Urinary bladder (tissue), 4 donors: ENCODE data around the gene CAPN2. TPM values are rescaled to one million over a fixed set of nuclear protein-coding genes. Genes with fewer than 3 reads are reported as not detected.
A peak's percentile ranks its signal among the peaks of the same experiment; 100 is the strongest.

ENCODE experiments used
- DNase-seq: peaks from one replicate; pipeline ENCODE4 v3.0.0-alpha.2; 2015; ENCODE audit errors: extremely low spot score
- H3K27ac ChIP-seq: one replicate; pipeline ENCODE4 v1.5.1; 2013; ENCODE audit warnings: low read depth, mild to moderate bottlenecking, moderate library complexity
- H3K36me3 ChIP-seq: one replicate; pipeline ENCODE4 v1.6.1; 2013; ENCODE audit warnings: mild to moderate bottlenecking, moderate library complexity; ENCODE audit not compliant: insufficient read depth
- H3K4me1 ChIP-seq: one replicate; pipeline ENCODE4 v1.6.1; 2013; ENCODE audit warnings: mild to moderate bottlenecking, moderate library complexity; ENCODE audit not compliant: insufficient read depth
- H3K4me3 ChIP-seq: one replicate; pipeline ENCODE4 v1.5.1; 2013; ENCODE audit warnings: low read depth, low read length
- WGBS: extraction: QIAGEN DNeasy Blood & Tissue Kit; methylation state at CpG from one replicate; pipeline ENCODE4 v1.1.7; 2013; 5-methylcytosine and 5-hydroxymethylcytosine counted together
- polyA plus RNA-seq: library from polyadenylated mRNA; stranded (reverse); fragments of 200-250 nt; gene quantifications from one replicate; pipeline ENCODE4 v1.2.3, GENCODE V29; 2013
- total RNA-seq: library from RNA; depleted of rRNA; stranded (reverse); fragments of >200 nt; gene quantifications from one replicate; pipeline ENCODE4 v1.2.3, GENCODE V29; 2014
- donor health status: healthy with polysubstance abuse.
- donor health status: healthy.

The CAPN2 gene
- total RNA-seq = 117 TPM
- polyA plus RNA-seq = 91.4 TPM

DNA sequence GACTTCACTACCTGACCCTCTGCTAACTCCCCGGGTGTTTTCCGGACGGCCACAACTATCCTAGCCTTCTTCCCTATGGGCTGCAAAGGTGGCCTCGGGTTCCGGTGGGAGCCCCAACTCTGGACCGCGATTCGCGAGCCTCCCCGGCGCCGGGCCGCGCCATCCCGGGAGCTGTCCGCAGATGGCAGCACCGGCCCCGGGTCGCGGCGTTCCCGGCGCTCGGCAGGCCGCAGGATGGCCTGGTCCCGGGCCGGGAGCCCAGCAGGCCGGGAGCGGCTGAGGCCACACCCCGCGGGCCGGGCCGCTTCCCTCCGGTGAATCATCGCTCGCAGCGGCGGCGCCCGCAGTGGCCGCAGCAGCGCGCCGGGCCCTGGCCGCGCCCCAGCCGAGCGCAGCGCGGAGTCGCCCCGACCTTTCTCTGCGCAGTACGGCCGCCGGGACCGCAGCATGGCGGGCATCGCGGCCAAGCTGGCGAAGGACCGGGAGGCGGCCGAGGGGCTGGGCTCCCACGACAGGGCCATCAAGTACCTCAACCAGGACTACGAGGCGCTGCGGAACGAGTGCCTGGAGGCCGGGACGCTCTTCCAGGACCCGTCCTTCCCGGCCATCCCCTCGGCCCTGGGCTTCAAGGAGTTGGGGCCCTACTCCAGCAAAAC, at the start of gene CAPN2:
Gene CAPN2, plus strand, starts transcription at position 346 of the 656 bp plus-strand sequence. Its CDS starts 102 bp downstream, at position 448.
- peaks cover 6% of the 10 kb centered on the region for H3K4me1 ChIP-seq
- under 1% methylated on average over 74 of the region's 74 CpGs for WGBS
- H3K27ac ChIP-seq = peak within 1 kb of the TSS; percentile 95
- H3K36me3 ChIP-seq = no peaks in the 10 kb centered on the region
- no peak for DNase-seq
- peak within 1 kb of the TSS; percentile 78 for H3K4me3 ChIP-seq

DNA sequence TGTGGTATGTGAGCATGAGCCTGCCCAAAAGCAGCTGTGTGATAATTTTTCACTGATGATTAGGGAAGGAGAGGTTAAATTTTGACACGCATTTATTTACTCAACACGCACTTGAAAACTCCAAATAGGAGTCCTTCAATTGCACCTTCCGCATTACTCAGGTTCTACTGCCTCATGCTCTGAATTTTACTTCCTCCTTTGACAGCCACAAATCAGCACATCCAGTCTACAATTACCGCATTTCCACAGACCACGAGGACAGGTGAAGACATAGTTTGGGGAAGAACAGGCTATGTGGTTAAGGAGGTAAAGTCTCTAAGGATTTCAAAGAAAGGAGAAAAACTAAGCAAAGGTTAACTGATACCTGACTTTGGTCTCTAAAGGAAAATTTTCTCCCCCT, 49.4 kb upstream of the CAPN2 start:
- Histone ChIP-seq H3K4me3 (no peak overlapping the region), H3K27ac (no peak overlapping the region), H3K4me1 (no peaks in the 10 kb centered on the region), H3K36me3 (no peaks in the 10 kb centered on the region)
- 58% methylated on average over 5 of the region's 5 CpGs for WGBS
- DNase-seq = no peak

DNA sequence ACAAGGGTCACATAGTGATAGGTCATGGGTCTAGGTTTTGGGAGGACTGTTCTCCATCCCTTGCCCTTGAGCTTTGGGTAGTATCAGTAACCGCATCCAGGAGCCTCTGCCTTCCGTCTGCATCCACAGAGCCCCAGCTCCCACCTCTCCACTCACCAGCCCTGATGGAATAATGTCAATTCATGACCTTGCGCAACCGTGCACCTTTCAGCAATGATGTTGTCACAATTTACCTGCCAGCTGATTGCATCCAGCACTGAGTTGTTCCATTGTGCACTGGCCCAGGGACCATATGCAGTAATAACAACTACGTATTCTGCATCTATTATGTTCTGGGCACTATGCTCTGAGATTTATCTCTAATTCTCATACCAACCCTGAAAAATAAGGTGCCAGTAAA, 48.2 kb upstream of the CAPN2 start:
- Histone ChIP-seq H3K27ac (no peak overlapping the region), H3K36me3 (no peaks in the 10 kb centered on the region), H3K4me1 (no peaks in the 10 kb centered on the region), H3K4me3 (no peak overlapping the region)
- no peak for DNase-seq
- 75% methylated on average over 5 of the region's 5 CpGs for WGBS

DNA sequence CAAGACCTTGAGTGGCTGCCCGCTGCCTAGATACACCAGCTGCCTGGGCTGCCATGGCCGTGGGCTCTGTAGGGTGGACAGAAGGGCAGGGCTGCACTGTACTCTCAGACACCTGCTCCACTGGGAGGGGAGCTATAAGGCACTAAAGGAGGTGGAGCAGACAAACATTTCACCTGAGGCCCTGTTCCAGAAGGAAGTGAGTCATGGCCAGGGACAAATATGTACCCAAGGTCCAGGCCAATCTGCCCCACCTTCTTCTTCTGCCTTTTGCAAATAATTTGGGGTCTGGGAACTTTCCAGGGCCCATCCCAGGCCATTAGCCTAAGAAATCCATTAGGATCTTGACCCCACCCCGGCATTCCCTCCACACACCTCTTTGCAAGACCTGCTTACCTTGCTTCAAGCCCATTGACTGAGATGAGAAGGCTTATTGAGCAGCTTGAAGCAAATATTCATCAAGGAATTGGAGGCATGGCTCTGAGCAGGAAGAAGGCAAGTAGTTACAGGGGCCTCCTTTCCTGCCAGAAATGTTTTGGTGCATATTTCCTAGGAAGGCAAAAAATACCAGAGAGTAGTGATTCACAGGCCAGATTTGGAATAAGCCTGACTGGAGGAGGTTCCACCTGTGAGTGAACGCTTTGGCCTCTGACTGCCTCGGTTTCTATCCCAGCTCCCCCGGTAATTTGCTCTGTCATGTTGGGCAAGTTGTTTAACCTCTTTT, 46.6 kb upstream of the CAPN2 start, which contains the start of gene CAPN8:
Gene CAPN8, minus strand, starts transcription at position 110 of the 721 bp plus-strand sequence. Its CDS starts 55 bp downstream, at position 55.
- H3K4me3 ChIP-seq = no peak within 1 kb of the TSS
- H3K36me3 ChIP-seq = no peaks in the 10 kb centered on the region
- H3K27ac ChIP-seq = peak within 1 kb of the TSS; percentile 71
- DNase-seq = no peak
- H3K4me1 ChIP-seq = no peaks in the 10 kb centered on the region
- WGBS = 71% methylated on average over 6 of the region's 6 CpGs

DNA sequence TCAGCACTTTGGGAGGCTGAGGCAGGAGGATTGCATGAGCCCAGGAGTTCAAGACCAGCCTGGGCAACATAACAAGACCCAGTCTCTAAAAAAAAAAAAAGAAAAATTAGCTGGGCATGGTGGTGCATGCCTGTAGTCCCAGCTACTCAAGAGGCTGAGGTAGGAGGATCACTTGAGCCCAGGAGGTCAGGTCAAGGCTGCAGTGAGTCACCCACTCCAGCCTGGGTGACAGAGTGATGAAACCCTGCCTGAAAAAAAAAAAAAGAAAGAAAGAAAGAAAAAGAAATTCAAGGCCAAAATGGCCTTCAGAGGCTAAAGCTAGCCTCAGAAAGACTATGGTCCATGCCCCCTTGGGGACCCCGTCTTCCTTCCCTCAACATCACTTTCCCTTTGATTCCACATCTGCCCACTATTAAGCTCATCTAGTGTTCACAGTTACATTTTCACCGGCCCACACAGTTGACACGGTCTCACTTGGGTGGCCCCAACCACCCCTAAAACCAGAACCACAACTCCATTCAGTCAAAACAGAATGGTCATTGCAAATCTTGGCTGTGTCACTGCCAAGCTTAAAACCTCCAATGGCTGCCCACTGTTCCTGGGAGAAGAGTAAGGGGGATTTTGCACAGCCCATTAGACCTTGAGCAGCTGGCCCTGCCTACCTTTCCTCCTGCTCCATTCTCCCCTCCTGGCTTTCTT, 44.7 kb upstream of the CAPN2 start:
- Histone ChIP-seq H3K4me3 (no peak overlapping the region), H3K27ac (no peak overlapping the region), H3K4me1 (no peaks in the 10 kb centered on the region), H3K36me3 (no peaks in the 10 kb centered on the region)
- 91% methylated on average over 3 of the region's 3 CpGs for WGBS
- no peak for DNase-seq

DNA sequence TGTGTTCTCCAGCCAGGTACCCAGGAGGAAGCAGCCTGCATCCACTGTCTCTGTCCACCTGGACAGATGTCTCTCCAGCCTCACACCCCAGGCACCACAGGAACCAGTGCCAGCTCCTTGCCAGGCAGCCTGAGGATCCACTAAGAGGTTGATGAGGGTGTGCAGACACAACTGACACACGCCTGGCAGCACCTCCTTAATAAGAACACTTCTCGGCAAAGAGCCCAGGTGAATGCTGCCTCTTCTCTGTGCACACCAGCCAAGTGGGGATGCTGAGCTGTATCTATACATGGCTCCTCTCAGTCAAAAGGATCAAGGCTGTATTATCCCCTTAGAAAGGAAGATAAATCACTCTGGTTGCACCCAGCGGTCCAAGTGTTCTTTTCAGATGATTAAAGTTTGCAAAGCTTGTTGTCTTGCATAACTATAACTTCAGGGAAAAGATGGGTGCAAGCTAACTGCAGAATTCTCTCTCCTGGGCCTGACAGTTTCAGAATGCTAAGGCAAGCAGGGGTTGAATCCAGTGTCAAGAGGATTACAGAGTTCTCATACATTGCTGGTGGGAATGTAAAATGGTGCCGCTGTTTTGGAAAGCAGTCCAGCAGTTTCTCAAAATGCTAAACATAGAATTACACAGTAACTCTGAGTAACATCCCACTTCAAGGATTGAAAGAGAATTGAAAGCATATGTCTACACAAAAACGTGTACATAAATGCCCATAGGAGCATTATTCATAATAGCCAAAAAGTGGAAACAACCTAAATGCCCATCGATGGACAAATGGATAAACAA, 43.1 kb upstream of the CAPN2 start:
- no peaks in the 10 kb centered on the region for H3K4me1 ChIP-seq
- no peak for DNase-seq
- no peak overlapping the region for H3K27ac ChIP-seq
- no peaks in the 10 kb centered on the region for H3K36me3 ChIP-seq
- no peak overlapping the region for H3K4me3 ChIP-seq
- 61% methylated on average over 6 of the region's 6 CpGs for WGBS

DNA sequence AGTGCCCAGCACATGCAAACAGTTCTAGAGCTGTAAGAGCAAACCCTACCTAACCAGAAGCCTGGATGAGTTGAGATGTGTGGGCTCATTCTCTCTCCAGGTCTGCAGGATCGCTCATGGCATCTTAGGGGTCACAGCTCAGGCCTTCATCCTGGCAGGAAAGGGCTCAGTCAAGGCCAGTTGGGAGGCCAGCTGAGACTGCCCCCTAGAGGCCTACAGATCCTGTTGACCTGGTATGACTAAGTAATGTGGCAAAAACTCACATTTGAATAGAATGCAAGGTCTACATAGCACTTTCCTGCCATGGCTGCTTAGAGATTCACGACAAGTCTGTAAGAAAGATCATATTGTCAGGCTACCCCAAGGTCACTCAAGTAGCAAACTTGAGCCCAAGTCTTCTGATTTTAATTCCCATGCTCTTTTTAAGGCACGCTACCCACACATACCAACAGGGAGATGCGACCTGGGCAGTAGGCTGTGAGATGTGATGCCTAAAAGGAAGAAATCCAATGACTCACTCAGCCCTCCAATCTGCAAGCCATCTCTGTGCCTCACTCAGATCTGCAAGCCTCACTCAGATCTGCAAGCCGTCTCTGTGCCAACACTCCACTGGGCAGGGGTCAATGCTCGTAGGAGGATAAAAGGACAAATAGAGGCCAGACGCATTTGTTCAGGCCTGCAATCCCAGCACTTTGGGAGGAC, 41.7 kb upstream of the CAPN2 start:
- 68% methylated on average over 7 of the region's 7 CpGs for WGBS
- no peak for DNase-seq
- no peaks in the 10 kb centered on the region for H3K4me1 ChIP-seq
- H3K27ac ChIP-seq = no peak overlapping the region
- H3K36me3 ChIP-seq = no peaks in the 10 kb centered on the region
- H3K4me3 ChIP-seq = no peak overlapping the region

DNA sequence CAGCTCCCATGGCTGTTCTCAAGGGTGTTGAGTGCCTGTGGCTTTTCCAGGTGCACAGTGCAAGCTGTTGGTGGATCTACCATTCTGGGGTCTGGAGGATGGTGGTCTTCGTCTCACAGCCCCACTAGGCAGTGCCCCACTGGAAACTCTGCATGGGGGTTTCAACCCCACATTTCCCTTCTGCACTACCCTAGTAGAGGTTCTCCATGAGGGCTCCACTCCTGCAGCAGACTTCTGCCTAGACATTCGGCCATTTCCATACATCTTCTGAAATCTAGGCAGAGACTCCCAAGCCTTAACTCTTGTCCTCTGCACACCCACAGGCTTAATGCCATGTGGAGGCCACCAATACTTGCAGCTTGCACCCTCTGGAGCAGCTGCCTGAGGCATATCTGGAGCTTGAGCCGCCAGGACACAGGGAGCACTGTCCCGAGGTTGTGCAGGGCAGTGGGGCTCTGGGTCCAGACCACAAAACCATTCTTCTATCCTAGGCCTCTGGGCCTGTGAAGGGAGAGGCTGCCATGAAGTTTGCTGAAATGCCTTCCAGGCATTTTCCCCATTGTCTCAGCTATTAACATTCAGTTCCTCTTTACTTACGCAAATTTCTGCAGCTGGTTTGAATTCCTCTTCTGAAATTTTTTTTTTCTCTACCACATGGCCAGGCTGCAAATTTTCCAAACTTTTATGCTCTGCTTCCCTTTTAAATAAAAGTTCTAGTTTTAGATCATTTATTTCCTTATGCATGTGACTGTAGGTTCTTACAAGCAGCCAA, 38.0 kb upstream of the CAPN2 start:
- Histone ChIP-seq H3K27ac (no peak overlapping the region), H3K4me1 (no peaks in the 10 kb centered on the region), H3K4me3 (no peak overlapping the region), H3K36me3 (no peaks in the 10 kb centered on the region)
- DNase-seq = no peak
- WGBS = 75% methylated on average over 5 of the region's 5 CpGs

DNA sequence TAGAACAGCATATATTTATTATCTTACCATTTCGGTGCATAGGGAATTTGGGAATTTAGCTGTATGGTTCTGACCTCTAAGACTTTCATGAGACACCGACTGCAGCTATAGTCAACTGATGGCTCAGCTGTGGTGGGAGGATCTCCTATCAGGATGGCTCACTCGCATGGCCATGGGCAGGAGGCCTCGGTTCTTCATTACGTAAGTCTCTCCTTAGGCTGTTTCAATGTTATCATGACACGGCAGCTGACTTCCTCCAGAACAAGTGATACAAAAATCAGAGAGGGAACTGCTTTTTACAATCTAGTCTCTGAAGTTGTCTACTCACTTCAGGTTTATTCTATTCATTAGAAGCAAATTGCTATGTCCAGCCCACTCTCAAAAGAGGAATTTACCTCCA, 33.5 kb upstream of the CAPN2 start:
- DNase-seq = no peak
- no peak overlapping the region for H3K27ac ChIP-seq
- H3K36me3 ChIP-seq = no peaks in the 10 kb centered on the region
- WGBS = 80% methylated on average over 6 of the region's 6 CpGs
- H3K4me3 ChIP-seq = no peak overlapping the region
- H3K4me1 ChIP-seq = no peaks in the 10 kb centered on the region

DNA sequence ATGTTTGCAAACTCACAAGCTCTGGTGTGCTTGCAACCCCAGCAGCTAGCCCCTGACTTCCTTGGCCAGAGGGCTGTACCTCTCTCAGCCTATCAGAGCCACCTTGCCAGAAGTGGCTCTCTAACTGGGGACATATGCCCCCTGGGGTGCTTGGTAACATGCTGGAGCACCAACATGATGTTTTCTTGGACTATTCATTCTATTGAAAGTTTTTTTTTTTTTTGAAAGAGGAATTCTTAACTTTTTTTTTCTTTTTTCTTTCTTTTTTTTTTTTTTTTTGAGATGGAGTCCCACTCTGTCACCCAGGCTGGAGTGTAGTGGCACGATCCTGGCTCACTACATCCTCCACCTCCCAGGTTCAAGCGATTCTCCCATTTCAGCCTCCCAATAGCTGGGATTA, 32.2 kb upstream of the CAPN2 start:
- Histone ChIP-seq H3K27ac (no peak overlapping the region), H3K36me3 (no peaks in the 10 kb centered on the region), H3K4me1 (no peaks in the 10 kb centered on the region), H3K4me3 (no peak overlapping the region)
- 94% methylated on average over 2 of the region's 2 CpGs for WGBS
- no peak for DNase-seq

DNA sequence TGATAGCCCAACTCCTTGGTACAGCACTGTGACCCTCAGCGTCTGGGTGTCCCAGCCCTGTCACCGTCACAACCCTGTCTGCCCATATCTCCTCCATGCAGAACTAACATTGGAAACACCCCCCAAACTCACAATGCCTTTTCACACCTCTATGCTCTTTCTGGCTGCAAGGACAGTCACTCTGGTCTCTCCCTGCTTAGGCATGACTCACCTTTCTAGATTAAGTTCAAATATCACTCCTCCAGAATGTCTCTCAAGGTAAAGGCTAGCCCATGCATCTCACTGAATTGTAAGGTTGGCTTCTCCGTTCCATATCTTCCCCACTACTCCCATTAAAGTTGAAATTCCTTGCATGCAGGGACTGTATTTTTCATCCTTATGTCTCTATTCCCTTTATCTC, 29.8 kb upstream of the CAPN2 start:
- DNase-seq = no peak
- no peak overlapping the region for H3K27ac ChIP-seq
- WGBS = 84% methylated on average over 3 of the region's 3 CpGs
- no peak overlapping the region for H3K4me3 ChIP-seq
- no peaks in the 10 kb centered on the region for H3K4me1 ChIP-seq
- no peaks in the 10 kb centered on the region for H3K36me3 ChIP-seq
